DND-41 (cell line): ENCODE results near the gene TTLL9.

Experiments
- EZH2 ChIP-seq: IDR thresholded peaks from 3 replicates; pipeline ENCODE4 v1.6.1; 2012; ENCODE audit warnings: borderline replicate concordance, low read depth, mild to moderate bottlenecking, moderate library complexity, low read length, inconsistent platforms; ENCODE audit not compliant: severe bottlenecking
- TF ChIP-seq, protein P1 (sequence below): IDR thresholded peaks from 2 replicates; pipeline ENCODE4 v1.5.1; 2012; ENCODE audit warnings: borderline replicate concordance, low read length, moderate library complexity, mild to moderate bottlenecking; ENCODE audit not compliant: poor library complexity, severe bottlenecking; ENCODE audit errors: extremely low read depth

- TF ChIP-seq, protein P1, sequence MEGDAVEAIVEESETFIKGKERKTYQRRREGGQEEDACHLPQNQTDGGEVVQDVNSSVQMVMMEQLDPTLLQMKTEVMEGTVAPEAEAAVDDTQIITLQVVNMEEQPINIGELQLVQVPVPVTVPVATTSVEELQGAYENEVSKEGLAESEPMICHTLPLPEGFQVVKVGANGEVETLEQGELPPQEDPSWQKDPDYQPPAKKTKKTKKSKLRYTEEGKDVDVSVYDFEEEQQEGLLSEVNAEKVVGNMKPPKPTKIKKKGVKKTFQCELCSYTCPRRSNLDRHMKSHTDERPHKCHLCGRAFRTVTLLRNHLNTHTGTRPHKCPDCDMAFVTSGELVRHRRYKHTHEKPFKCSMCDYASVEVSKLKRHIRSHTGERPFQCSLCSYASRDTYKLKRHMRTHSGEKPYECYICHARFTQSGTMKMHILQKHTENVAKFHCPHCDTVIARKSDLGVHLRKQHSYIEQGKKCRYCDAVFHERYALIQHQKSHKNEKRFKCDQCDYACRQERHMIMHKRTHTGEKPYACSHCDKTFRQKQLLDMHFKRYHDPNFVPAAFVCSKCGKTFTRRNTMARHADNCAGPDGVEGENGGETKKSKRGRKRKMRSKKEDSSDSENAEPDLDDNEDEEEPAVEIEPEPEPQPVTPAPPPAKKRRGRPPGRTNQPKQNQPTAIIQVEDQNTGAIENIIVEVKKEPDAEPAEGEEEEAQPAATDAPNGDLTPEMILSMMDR: no peak
- TF ChIP-seq EZH2: no peak
These were observed 7.2 kb downstream of the TTLL9 start for GRCh38 chr20:31877684-31878083.
